ENCODE results near the gene ZNF888.

DNA sequence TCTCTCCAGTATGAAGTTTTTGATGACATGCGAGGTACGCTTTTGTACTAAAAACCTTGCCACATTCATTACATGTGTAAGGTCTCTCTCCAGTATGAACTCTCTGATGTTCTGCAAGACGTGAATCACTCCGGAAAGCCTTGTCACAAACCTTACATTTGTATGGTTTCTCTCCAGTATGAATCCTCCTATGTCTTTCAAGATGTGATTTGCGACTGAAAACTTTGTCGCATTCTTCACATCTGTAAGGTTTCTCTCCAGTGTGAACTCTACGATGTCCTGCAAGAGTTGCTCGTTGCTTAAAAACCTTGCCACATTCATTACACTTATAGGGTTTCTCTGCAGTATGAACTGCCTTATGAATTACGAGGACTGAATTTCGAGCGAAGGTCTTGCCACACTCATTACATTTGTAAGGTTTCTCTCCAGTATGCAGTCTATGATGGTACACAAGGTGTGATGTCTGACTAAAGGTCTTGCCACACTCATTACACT, 42.3 kb downstream of the ZNF888 start:
- TF ChIP-seq, protein P1, sequence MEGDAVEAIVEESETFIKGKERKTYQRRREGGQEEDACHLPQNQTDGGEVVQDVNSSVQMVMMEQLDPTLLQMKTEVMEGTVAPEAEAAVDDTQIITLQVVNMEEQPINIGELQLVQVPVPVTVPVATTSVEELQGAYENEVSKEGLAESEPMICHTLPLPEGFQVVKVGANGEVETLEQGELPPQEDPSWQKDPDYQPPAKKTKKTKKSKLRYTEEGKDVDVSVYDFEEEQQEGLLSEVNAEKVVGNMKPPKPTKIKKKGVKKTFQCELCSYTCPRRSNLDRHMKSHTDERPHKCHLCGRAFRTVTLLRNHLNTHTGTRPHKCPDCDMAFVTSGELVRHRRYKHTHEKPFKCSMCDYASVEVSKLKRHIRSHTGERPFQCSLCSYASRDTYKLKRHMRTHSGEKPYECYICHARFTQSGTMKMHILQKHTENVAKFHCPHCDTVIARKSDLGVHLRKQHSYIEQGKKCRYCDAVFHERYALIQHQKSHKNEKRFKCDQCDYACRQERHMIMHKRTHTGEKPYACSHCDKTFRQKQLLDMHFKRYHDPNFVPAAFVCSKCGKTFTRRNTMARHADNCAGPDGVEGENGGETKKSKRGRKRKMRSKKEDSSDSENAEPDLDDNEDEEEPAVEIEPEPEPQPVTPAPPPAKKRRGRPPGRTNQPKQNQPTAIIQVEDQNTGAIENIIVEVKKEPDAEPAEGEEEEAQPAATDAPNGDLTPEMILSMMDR (IDR thresholded peaks at IDR 0.05; ENCODE audit: low read depth, low read length) = no peak
- TF ChIP-seq POLR2A (IDR thresholded peaks at IDR 0.05; ENCODE audit: extremely low read depth, insufficient read length) = no peak

Measured in NB4 (cell line).